Measurements from ENCODE around the gene LRRC45. TPM values are rescaled to one million over a fixed set of nuclear protein-coding genes. Genes with fewer than 3 reads are reported as not detected.

The LRRC45 gene
- total RNA-seq, 1 experiment from 2014 or later: 17.2 TPM

GRCh38 chr17:82006468-82007227, 16.5 kb upstream of the LRRC45 start:
- DNase-seq (ENCODE audit: low read depth): no peak

GRCh38 chr17:82007228-82007494, 15.9 kb upstream of the LRRC45 start:
- DNase-seq (ENCODE audit: low read depth): no peak

DNA sequence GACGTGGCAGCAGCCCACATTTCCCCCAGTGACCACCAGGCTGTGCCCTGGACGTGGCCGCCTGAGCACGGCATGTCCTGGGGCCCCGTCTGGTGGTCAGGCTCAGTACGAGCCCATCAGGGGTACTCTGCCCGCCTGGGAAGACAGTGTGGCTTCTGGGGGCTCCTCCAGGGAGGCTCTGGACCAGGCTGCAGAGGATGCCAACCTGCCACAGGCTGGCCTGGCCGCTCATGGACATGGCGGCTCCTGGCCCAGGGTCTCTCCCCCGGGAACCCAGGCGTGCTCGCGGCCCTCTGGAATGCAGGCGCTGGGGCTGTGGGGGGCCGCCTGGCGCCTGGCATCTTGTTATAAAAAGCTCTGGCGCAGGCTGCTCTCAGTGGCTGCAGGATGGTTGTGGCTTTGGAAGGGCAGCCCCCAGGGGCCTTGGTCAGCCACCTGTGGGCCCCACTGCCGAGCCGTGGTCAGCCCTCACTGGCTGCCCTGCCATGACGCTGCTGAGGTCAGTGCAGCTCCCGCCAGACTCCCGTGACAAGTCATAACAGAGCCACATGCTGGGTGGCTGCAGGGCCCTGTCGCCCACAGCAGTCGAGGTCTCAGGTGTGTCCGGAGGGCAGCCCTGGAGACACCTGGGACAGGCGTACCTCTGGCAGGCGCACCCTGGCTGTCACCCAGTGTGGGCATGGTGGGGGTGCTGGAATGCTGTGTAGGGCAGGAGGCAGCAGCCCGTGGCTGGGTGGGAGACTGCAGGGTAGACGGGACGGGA, 15.4 kb upstream of the LRRC45 start:
- DNase-seq (ENCODE audit: low read depth): no peak

GRCh38 chr17:82008258-82008940, 14.7 kb upstream of the LRRC45 start:
- DNase-seq (ENCODE audit: low read depth): no peak

DNA sequence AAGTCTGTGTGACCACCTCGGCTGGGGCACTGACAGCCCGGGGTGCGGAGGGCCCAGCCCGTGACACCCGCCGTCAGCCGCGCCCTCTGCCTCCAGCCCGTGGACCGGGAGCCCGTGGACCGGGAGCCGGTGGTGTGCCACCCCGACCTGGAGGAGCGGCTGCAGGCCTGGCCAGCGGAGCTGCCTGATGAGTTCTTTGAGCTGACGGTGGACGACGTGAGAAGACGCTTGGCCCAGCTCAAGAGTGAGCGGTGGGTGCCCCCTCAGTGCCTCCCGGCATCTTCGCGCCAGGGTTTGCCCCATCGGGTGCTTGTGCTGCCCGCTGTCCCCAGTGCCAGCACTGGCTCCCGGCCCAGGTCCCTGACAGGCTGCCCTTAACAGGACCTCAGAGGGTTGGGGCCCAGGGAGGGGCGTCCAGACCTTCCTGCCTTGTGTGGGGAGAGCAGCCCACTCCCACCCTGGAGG, 14.1 kb upstream of the LRRC45 start:
- no peak for DNase-seq (ENCODE audit: low read depth)

GRCh38 chr17:82009413-82009812, 13.7 kb upstream of the LRRC45 start:
- DNase-seq (ENCODE audit: low read depth): no peak

DNA sequence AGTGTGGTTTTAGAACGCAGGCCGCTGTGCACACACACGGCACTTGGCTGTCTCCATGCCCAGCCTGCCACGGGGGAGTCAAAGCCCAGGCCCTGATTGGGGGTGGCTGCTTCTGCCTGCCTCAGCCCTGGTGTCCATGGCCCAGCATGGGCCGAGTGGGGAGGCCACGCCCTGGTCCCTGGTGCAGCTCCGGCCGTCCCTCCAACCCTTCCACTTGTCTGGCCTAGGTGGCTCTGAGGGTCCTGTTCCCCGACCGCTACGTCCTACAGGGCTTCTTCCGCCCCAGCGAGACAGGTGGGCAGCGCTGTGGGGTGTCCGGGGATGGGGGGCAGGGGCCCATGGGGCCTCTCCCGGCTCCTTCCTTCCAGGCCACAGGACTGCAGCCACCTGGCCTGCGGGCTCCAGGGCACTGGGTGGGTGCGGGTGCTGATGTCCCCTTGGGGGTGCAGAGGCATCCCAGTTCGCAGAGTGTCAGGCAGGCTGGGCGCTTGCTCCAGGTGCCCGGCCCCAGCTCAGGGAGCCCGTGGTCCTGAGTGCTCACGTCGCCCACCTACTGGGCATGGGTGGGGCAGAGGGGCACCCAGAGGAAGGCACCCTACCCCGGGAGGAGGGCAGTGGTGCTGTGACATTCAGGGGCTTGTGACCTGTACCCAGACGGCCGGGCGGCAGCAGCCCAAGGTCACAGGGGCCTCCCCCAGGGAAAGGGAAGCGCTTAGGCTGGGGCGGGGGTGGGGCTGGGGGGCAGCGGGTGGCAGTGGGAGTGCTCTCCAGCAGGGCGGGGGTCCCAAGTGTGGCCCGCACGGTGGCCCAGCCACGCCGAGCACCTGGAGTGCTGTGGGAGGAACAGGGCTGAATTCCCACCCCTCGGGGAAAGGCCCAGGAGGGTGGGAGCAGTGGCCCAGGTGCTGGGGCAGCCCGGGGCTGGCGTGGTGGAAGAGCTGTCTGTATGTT, 12.3 kb upstream of the LRRC45 start:
- no peak for DNase-seq (ENCODE audit: low read depth)

GRCh38 chr17:82011617-82012187, 11.4 kb upstream of the LRRC45 start:
- DNase-seq (ENCODE audit: low read depth): no peak

GRCh38 chr17:82012261-82012639, 10.9 kb upstream of the LRRC45 start:
- no peak for DNase-seq (ENCODE audit: low read depth)

- no peak for DNase-seq (ENCODE audit: low read depth)
These were observed 10.3 kb upstream of the LRRC45 start for GRCh38 chr17:82012640-82013295.

DNA sequence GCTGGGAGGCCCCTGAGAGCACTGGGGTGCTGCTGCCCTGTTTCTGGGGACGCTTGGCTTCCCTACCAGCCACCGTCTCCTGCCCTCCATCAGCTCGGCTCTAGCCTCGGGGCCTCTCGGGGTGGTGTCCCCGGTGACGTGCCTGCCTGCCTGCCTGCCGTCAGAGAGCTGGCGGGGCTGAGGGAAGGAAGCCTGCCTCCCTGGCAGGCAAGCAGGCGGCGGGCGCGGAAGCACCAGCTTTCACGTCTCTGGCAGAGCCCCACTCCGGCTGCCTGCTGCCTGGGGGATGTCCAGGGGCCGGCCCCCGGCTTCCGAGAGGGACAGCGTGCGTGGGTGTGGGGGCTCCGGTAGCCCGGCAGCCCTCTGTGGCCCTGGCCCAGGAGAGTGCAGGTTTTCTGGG, 9.8 kb upstream of the LRRC45 start:
- DNase-seq (ENCODE audit: low read depth): no peak

- DNase-seq (ENCODE audit: low read depth): no peak
These were observed 9.3 kb upstream of the LRRC45 start for GRCh38 chr17:82013772-82014321.

GRCh38 chr17:82014432-82014831, 8.7 kb upstream of the LRRC45 start:
- no peak for DNase-seq (ENCODE audit: low read depth)

DNA sequence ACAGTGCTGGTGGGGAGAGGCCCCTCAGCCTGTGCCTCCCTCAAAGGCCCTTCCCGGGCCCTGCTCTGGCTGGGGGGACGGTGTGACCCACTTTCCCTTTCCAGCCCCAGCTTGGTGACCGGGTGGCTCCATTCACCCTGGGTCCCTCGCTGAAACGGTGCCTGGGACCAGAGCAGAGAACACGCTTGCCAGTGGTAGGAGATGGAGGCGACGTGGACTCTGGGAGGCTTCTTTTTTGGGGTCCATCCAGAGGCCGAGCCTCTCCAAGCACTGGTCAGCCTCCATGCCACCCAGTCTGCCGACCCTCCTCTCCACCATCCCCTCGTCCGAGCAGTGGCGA, 8.2 kb upstream of the LRRC45 start:
- no peak for DNase-seq (ENCODE audit: low read depth)

GRCh38 chr17:82015311-82015971, 7.7 kb upstream of the LRRC45 start:
- DNase-seq (ENCODE audit: low read depth): no peak

GRCh38 chr17:82016061-82016874, 6.8 kb upstream of the LRRC45 start:
- no peak for DNase-seq (ENCODE audit: low read depth)

DNA sequence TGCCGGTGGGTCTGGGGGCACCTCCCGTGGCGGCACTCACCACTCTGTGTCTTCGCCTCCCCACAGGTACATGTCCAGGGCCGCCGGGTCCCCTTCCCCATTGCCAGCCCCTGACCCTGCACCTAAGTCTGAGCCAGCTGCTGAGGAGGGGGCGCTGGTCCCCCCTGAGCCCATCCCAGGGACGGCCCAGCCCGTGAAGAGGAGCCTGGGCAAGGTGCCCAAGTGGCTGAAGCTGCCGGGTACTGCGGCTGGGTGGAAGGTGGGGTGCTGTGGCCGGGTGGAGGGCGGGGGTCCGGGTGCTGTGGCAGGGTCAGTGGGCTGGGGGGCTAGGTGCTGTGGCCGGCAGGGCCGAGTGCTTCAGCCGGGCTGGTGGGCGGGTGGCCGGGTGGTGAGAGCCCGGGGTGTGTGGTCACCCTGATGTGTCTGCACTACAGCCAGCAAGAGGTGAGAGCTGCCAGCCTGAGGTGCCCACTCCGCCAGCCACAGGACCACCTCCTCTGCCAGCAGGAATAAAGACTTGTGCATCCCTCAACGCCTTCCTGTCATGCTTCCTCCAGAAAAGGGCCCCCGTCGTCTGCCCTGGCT, 6.1 kb upstream of the LRRC45 start:
- no peak for DNase-seq (ENCODE audit: low read depth)

DNA sequence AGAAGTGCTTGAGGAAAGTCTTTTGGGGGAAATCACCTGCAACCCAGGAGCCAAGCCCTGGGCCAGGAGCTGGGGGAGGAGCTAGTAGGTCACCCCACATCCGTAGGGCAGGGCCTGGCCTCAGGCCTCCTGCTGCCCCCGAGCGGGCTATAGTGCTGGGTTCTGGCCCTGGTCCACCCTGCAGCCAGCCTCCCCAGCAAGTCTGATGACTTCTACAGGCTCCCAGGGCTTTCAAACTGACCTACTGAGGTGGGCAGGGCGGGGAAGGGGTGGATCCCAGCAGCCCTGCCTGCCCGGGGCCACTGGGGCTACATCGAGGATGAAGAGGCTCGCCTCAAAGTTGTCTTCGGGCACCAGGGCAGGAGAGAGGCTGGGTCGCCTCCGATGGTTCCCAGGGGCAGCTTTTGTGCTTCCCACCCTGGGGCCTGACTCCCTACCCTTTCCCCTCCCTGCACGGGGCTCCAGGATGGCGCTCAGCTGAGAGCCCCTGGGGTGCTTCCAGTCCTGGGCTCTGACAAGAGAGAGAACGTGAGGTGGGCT, 5.4 kb upstream of the LRRC45 start:
- no peak for DNase-seq (ENCODE audit: low read depth)
